Measurements from ENCODE around the gene NRTN. TPM values are rescaled to one million over a fixed set of nuclear protein-coding genes. Genes with fewer than 3 reads are reported as not detected.

NRTN gene
- total and polyA plus RNA-seq, 2 of the 4 experiments (the other 2 are of a cell fraction) = 0.17 to 0.18 TPM

GRCh38 chr19:5828661-5829566 lies 24.0 kb downstream of the NRTN start:
- Histone ChIP-seq H2AK9ac (replicated peaks; ENCODE audit: low read depth, low read length, poor library complexity) (peak overlapping the region; percentile 97), H3K23ac (ENCODE audit: low read depth, low read length) (peak overlapping the region; percentile 97), H2BK15ac (ENCODE audit: low read depth, low read length) (peak overlapping the region; percentile 74; the same call in 2 of the 3 replicates), H3K9me1 (ENCODE audit: insufficient read depth, low read length) (peaks cover 4% of the 10 kb centered on the region; the same call in 1 of the 2 replicates), H3K27ac (ENCODE audit: insufficient read depth, low read length) (peak overlapping the region; percentile 58), H3K4ac (ENCODE audit: low read depth, low read length) (peak overlapping the region; percentile 97), H3K14ac (replicated peaks; ENCODE audit: low read depth, low read length) (peak overlapping the region; percentile 98), H3K79me1 (ENCODE audit: low read depth in 1 of 2, low read length in 2 of 2) (peaks cover 0 to 6% of the 10 kb centered on the region in 2 experiments; a peak in 2 of 4 replicates), H3K4me1 (ENCODE audit: control insufficient read depth, insufficient read depth, low read length) (peaks cover 9% of the 10 kb centered on the region), H4K5ac (ENCODE audit: low read depth, low read length) (peak overlapping the region; percentile 96), H3K4me2 (ENCODE audit: low read depth, low read length) (peak overlapping the region; percentile 86), H3K18ac (ENCODE audit: low read depth, low read length) (peak overlapping the region; percentile 62), H3K27me3 (ENCODE audit: control insufficient read depth, insufficient read depth, low read length) (no peaks in the 10 kb centered on the region; the same call in 1 of the 2 replicates), H2AFZ (replicated peaks; ENCODE audit: low read length, poor library complexity) (peak overlapping the region; percentile 97), H3K4me3 (ENCODE audit: insufficient read depth, low read depth, low read length) (peak overlapping the region; percentile 59), H4K91ac (ENCODE audit: insufficient read depth, low read depth, low read length) (peak overlapping the region; percentile 89), H4K20me1 (ENCODE audit: insufficient read depth, low read length) (no peaks in the 10 kb centered on the region), H3K36me3 (ENCODE audit: control insufficient read depth, insufficient read depth, low read length) (no peaks in the 10 kb centered on the region), H3K9me3 (ENCODE audit: control insufficient read depth, insufficient read depth, low read length) (no peaks in the 10 kb centered on the region), H2AK5ac (ENCODE audit: low read depth, low read length) (peak overlapping the region; percentile 98), H2BK20ac (ENCODE audit: low read depth, low read length) (no peak overlapping the region), H4K8ac (ENCODE audit: low read depth in 2 of 2, low read length in 2 of 2) (peak overlapping the region; percentile 97 to 99), H2BK5ac (ENCODE audit: low read depth, low read length, poor library complexity, severe bottlenecking) (peak overlapping the region; percentile 63), H3K9ac (ENCODE audit: low read depth, low read length) (peak overlapping the region; percentile 85), H3K56ac (ENCODE audit: extremely low read depth, insufficient read depth, low read length) (peak overlapping the region; percentile 81), H2BK120ac (ENCODE audit: low read depth, low read length) (peak overlapping the region; percentile 60)
- 20% methylated on average over 2 of the region's 47 CpGs; no CpG with 5 or more reads in 1 of the 2 experiments for whole genome bisulfite sequencing, 2 experiments (ENCODE audit: extremely low coverage in 2 of 2, insufficient read length in 1 of 2)
- in situ Hi-C loops (cut with MboI; ENCODE audit: low sequenced_read_pairs) = no loop called here
- CTCF ChIA-PET = interaction anchor here (2.2 kb wide), 1 partner anchor 25 kb away, joined by 7 read pairs; no protein-coding TSS in a partner anchor
- DNase-seq = no peak
- no TSS peak for BruUV-seq (replicated peaks)
- dilution Hi-C loops (cut with HindIII; ENCODE audit: low sequenced_read_pairs, unreplicated experiment) = no loop called here
- no peak for ATAC-seq (ENCODE audit: low read depth)
- intact Hi-C loops (cut with micrococcal nuclease) = loop anchor here (5.0 kb wide), 1 partner anchor 63 kb away; no protein-coding TSS in a partner anchor
- TF ChIP-seq RAD21 (IDR thresholded peaks at IDR 0.05; ENCODE audit: low read length) (no peak), MAFK (IDR thresholded peaks at IDR 0.05; ENCODE audit: low read depth, low read length) (no peak), RCOR1 (IDR thresholded peaks at IDR 0.05; ENCODE audit: insufficient replicate concordance, low read length) (no peak), ELK1 (IDR thresholded peaks at IDR 0.05; ENCODE audit: borderline replicate concordance, low read depth, low read length) (no peak), MAZ (IDR thresholded peaks at IDR 0.05; ENCODE audit: borderline replicate concordance, low read depth, low read length) (no peak), BHLHE40 (IDR thresholded peaks at IDR 0.05; ENCODE audit: low read depth, low read length) (no peak), POLR2A (IDR thresholded peaks at IDR 0.05; ENCODE audit: low read depth, low read length) (no peak), MXI1 (IDR thresholded peaks at IDR 0.05; ENCODE audit: borderline replicate concordance, low read depth, low read length) (no peak), SMC3 (IDR thresholded peaks at IDR 0.05; ENCODE audit: low read depth, low read length) (no peak), CEBPB (IDR thresholded peaks at IDR 0.05; ENCODE audit: low read depth, low read length) (no peak), USF2 (IDR thresholded peaks at IDR 0.05; ENCODE audit: low read depth, low read length) (no peak), RFX5 (IDR thresholded peaks at IDR 0.05; ENCODE audit: low read depth, low read length) (no peak)
- POLR2A ChIA-PET (ENCODE audit: unreplicated experiment) = interaction anchor here (1.0 kb wide), 1 partner anchor 75 kb away, joined by 3 read pairs; the partner anchor contains the start of gene NDUFA11

All from IMR-90 (cell line).